ENCODE data around the gene SGCE.

- no peak for TF ChIP-seq ESRRG (CRISPR knock-in tag; IDR thresholded peaks at IDR 0.05)
- no peak for TF ChIP-seq ARNTL (CRISPR knock-in tag; IDR thresholded peaks at IDR 0.05; ENCODE audit: borderline replicate concordance, low read depth)
- TF ChIP-seq CREB5 (CRISPR knock-in tag; IDR thresholded peaks at IDR 0.05; ENCODE audit: low read depth): no peak
- no peak for TF ChIP-seq POU6F1 (CRISPR knock-in tag; IDR thresholded peaks at IDR 0.05; ENCODE audit: borderline replicate concordance, low read depth)
- no peak for TF ChIP-seq PPARA (CRISPR knock-in tag; IDR thresholded peaks at IDR 0.05; ENCODE audit: borderline replicate concordance)
- TF ChIP-seq ZNF565 (CRISPR knock-in tag; conservative IDR thresholded peaks at IDR 0.05; ENCODE audit: low read depth): no peak
- no peak for TF ChIP-seq CSRNP3 (CRISPR knock-in tag; IDR thresholded peaks at IDR 0.05)
- no peak for TF ChIP-seq ZFP3 (CRISPR knock-in tag; IDR thresholded peaks at IDR 0.05)
These were observed 23.5 kb downstream of the SGCE start for GRCh38 chr7:94632338-94633013.
